HPDE6-E6E7 (cell line): ENCODE data around the gene CD44.
"Not testable (repeated sequence)": the region's sequence is repeated elsewhere in the genome, so short reads cannot be mapped to it uniquely, and the experiment has no call there.

Experiments
- DNase-seq: peaks from one replicate; pipeline ENCODE4 v3.0.0; 2011; ENCODE audit warnings: missing footprints; ENCODE audit errors: extremely low spot score

The CD44 gene

DNA sequence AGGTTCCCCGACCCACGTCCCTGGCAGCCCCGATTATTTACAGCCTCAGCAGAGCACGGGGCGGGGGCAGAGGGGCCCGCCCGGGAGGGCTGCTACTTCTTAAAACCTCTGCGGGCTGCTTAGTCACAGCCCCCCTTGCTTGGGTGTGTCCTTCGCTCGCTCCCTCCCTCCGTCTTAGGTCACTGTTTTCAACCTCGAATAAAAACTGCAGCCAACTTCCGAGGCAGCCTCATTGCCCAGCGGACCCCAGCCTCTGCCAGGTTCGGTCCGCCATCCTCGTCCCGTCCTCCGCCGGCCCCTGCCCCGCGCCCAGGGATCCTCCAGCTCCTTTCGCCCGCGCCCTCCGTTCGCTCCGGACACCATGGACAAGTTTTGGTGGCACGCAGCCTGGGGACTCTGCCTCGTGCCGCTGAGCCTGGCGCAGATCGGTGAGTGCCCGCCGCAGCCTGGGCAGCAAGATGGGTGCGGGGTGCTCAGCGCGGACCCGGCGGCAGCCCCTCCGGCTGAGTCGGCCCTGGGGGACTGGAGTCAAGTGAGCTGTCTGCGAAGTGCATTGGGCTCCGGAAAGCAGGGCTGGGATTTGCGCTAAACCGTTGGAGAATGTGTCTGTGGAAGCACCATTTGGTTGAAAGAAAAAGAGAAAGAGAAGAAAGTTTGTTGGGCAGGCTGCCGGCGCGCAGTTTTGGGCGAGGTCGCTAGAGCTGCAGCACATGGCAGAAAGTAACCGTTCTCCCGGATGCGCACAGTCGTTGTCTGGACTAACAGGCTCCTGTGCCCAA lies at the start of gene CD44:
TSS of gene CD44 (plus strand) at position 229 of the 779 bp plus-strand sequence. CDS start at position 362, 133 bp downstream.
- no peak for DNase-seq

- no peak for DNase-seq
Observed at GRCh38 chr11:35089666-35090065, 49.3 kb upstream of the CD44 start.

DNA sequence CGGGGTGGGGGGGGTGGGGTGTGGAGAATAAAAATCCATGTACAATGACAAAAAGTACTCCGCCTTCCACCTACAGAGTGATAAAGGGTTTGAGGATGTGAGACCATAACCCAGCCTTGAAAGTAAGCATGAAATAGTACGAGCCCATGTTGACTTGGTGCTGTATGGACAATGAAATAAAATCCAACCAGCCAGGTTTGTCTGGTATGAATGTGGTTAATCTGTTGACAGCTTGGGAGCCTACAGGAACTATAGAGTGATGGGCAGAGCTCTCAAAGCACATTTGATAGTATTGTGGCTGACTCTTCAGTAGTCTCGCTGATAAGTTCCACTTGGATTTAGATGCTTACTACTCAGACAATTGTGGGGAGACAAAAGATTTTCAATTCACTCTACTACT lies 48.8 kb upstream of the CD44 start:
- DNase-seq = no peak

GRCh38 chr11:35090991-35091390 lies 48.0 kb upstream of the CD44 start:
- not testable (repeated sequence) for DNase-seq

DNA sequence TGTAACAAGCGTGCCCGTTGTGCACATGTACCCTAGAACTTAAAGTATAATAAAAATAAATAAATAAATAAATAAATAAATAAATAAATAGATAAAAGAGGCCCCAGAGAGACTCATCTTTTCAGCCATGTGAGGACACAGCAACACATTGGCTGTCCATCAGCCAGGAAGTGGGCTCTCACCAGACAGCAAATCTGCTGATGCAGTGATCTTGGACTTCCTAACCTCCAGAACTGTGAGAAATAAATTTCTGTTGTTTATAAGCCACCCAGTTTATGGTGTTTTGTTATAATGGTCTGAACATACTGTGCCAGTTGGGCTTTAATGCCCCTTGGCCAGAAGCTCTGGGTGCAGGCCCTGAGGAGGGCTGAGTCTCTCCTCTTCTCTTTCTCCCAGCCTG lies 42.2 kb upstream of the CD44 start:
- DNase-seq = no peak

GRCh38 chr11:35097814-35098455 lies 41.0 kb upstream of the CD44 start:
- DNase-seq = no peak

- DNase-seq = no peak
Observed at GRCh38 chr11:35098855-35099254, 40.1 kb upstream of the CD44 start.

DNA sequence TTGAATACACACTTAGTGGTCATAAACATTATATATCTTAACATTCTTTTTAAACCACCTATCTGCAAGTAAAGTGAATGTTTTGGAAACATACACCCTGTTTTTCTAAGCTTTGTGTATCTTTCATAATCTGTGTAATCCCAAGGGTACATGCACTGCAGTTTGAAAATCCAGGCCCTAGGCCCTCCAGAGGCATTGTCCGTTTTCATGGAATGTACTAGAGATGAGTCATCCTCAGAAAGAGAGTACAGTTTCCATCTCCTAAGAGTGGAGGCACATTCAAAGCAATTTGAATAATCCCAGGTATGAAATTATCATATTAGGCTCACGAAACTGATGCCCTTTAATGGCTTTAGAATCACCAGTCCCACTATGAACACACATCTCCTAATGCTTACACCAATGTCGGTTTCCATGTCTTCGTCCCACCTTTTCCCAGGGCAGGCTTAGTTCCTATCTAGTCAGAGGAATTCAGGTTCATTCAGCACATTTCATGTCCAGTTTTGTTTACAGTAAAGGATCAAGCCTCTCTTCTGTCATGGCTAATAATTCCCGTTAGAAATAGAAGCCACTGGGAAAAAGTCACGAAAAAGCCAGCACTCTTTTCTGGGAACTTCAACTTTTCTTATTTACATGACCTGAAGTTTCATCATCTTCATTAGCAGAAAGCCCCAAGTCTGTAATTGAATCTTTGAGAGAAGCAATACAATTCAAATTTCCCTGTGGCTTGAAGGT lies 39.5 kb upstream of the CD44 start:
- no peak for DNase-seq

DNA sequence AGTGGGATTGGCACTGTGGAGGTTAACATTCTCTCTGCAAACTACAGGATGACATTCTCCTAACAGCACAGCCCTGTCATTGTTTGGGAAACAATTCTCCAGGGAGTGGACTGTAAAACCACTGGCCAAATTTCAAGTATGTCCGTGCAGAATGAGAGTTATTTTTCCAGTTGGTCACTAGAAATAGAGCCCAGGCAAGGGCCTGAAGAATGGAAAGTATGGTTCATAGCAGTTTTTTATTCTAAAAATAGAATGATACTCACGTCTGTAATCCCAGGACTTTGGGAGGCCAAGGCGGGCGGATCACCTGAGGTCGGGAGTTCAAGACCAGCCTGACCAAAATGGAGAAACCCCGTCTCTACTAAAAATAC lies 39.0 kb upstream of the CD44 start:
- no peak for DNase-seq

DNA sequence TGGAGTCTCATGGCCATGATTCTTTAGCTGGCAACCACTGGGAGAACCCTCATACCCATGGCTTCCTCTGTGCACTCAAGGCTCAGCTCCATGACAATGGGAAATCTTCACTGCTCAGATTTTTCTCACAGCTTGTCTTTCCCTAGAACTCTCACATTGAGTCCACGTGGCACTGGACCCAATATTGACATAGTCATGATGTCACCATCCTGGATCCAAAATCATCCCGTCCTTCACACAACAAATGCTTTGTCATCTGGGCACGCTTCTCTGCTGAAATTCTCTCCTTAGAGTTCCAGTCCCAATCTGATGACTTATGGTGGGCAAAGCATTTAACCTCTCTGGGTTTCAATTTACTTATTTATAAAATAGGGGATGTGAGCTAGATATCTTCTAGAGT lies 37.7 kb upstream of the CD44 start:
- DNase-seq = no peak

GRCh38 chr11:35102267-35102666 lies 36.7 kb upstream of the CD44 start:
- DNase-seq = no peak

GRCh38 chr11:35103366-35104208 lies 35.4 kb upstream of the CD44 start:
- DNase-seq = no peak

- no peak for DNase-seq
Observed at GRCh38 chr11:35104655-35105054, 34.3 kb upstream of the CD44 start.

- DNase-seq = no peak
Observed at GRCh38 chr11:35105319-35106079, 33.5 kb upstream of the CD44 start.

GRCh38 chr11:35106595-35106994 lies 32.4 kb upstream of the CD44 start:
- DNase-seq = no peak

DNA sequence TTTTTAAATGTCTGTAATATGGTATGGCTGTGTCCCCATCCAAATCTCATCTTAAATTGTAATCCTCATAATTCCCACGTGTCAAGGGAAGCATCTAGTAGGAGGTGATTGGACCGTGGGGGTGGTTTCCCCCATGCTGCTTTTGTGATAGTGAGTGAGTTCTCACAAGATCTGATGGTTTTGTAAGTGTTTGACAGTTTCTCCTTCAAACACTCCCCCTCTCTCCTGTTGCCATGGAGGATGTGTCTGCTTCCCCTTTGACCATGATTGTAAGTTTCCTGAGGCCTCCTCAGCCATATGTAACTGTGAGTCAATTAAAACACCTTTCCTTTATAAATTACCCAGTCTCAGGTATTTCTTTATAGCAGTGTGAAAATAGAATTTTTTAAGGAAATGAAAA lies 31.1 kb upstream of the CD44 start:
- no peak for DNase-seq

DNA sequence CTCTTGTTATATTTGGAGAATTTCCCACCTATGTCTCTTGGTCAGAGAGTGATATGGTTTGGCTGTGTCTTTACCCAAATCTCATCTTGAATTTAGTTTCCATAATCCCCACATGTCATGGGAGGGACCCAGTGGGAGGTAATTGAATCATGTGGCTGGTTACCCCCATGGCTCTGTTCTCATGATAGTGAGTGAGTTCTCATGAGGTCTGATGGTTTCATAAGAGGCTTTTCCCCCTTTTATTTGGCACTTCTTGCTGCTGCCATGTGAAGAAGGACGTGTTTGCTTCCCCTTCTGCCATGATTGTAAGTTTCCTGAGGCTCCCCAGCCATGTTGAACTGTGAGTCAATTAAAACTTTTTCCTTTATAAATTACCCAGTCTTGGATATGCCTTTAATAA lies 30.6 kb upstream of the CD44 start:
- DNase-seq = not testable (repeated sequence)

DNA sequence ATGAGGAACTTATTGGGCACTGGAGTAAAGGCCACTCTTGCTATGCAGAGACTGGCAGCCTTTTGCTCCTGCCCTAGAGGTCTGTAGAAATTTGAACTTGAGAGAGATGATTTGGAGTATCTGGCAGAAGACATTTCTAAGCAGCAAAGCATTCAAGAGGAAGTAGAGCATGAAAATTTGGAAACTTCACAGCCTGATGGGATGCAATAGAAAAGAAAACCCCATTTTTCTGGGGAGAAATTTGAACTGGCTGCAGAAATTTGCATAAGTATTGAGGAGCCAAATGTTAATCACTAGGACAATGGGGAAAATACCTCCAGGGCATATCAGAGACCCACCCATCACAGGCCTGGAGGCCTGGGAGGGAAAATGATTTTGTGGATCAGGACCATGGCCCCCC lies 29.9 kb upstream of the CD44 start:
- no peak for DNase-seq

- no peak for DNase-seq
Observed at GRCh38 chr11:35109827-35110226, 29.1 kb upstream of the CD44 start.

GRCh38 chr11:35111161-35112055 lies 27.6 kb upstream of the CD44 start:
- peak; percentile 77 for DNase-seq
